Fibroblast of pulmonary artery (primary cell): ENCODE measurements around the gene ACOT7.

Source experiments
- DNase-seq: peaks from one replicate; pipeline ENCODE4 v3.0.0-alpha.2; 2010; ENCODE audit warnings: low read depth
- H3K4me3 ChIP-seq: replicated peaks from 2 replicates; pipeline ENCODE4 v1.5.1; 2011; ENCODE audit warnings: low read depth, mild to moderate bottlenecking, control low read depth, low read length, moderate library complexity
- CTCF ChIP-seq: IDR thresholded peaks from 2 replicates; pipeline ENCODE4 v1.5.1; 2011; ENCODE audit warnings: mild to moderate bottlenecking, control low read depth, low read length, inconsistent platforms; ENCODE audit errors: missing control alignments

Gene ACOT7

GRCh38 chr1:6281511-6282402 lies 111.8 kb downstream of the ACOT7 start:
- H3K4me3 ChIP-seq = no peak overlapping the region
- no peak for TF ChIP-seq CTCF
- DNase-seq = no peak

DNA sequence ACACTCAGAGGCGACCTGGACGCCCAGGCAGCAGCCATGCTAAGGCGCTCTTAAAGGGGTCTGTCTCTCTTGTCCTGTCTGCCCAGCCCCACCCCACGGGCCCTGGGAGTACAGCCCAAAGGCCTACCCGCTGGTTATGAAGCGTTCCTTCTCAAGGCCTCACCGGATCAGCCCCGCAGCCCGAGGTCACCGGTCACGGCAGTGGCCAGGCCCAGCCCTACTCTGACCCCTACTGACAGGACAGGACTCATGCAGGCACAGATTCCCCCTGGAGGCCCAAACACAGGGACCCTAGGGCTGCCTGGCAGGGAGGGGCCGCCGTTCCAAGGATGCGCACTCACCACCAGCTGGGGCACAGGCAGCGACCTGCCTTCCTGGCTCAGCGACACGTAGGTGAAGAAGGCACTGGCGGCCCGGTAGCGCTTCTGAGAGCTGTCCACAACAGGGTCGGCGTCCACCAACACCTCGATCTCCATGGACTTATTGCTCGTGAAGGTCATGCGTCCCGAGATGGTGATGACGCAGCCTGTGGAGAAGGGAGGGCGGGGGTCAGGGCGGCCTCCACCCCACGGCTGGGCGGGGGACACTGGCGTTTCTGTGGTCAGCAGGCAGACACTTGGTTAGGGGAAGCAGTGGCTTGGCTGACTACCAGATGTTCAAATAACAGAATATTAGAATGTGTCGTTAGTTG lies 112.7 kb downstream of the ACOT7 start:
- no peak for DNase-seq
- no peak overlapping the region for H3K4me3 ChIP-seq
- peak; percentile 32 for TF ChIP-seq CTCF

DNA sequence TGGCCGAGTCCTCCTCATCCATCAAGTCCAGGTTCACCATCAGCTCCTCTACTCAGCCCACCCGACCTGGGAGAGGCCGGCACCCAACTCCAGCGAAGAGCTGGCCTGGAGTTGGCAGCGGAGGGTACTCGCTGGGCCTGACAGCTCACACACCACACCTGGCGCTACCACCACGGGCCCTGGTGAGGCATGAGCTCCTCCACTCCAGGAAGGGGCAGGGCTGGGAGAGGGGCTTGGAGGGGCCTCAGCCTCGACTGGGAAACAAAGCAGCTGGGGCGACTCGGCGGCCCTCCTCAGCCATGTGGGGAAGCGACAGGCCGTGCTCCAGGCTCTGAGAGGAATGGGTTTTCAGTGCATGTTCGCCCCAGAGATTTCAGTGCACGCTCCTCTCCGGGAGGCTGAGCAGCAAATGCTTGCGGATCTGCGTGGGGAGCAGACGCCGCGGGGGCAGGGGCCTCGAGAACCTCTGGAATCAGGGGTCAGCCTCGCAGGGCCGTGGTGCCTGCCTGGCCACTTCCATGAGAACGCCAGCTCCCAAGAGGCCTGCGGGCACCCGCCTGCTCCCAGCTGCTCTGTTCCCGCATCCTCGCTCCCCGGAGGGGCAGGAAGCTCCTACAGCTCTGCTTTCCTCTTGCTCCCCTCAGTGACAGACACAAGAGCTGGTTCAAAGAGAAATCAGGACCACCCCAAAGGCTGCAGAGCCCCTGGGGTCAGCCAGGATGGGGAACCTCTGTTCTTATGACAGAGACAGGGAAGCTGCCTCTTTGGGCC lies 113.8 kb downstream of the ACOT7 start:
- no peak for DNase-seq
- no peak overlapping the region for H3K4me3 ChIP-seq
- no peak for TF ChIP-seq CTCF

GRCh38 chr1:6279066-6279465 lies 114.5 kb downstream of the ACOT7 start:
- no peak for DNase-seq
- no peak overlapping the region for H3K4me3 ChIP-seq
- no peak for TF ChIP-seq CTCF

DNA sequence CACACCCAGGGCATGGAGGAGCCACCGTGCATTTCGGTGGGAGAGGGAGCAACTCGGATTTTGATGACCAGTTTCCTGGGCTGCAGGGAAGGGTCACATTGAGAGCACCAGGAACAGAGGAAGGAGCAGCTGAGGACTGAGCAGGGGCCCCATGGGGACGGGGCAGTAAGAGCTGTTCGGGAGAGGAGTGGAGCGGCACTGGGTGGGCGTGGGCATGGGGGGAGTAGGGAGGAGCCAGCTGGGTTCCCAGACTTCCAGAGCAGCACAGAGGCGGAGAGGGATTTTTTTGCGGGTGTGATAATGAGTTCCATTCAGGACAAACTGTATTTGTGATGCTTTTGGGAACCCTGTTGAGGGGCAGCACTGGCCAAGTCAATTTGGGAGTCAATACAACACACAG lies 115.3 kb downstream of the ACOT7 start:
- no peak overlapping the region for H3K4me3 ChIP-seq
- no peak for DNase-seq
- no peak for TF ChIP-seq CTCF

DNA sequence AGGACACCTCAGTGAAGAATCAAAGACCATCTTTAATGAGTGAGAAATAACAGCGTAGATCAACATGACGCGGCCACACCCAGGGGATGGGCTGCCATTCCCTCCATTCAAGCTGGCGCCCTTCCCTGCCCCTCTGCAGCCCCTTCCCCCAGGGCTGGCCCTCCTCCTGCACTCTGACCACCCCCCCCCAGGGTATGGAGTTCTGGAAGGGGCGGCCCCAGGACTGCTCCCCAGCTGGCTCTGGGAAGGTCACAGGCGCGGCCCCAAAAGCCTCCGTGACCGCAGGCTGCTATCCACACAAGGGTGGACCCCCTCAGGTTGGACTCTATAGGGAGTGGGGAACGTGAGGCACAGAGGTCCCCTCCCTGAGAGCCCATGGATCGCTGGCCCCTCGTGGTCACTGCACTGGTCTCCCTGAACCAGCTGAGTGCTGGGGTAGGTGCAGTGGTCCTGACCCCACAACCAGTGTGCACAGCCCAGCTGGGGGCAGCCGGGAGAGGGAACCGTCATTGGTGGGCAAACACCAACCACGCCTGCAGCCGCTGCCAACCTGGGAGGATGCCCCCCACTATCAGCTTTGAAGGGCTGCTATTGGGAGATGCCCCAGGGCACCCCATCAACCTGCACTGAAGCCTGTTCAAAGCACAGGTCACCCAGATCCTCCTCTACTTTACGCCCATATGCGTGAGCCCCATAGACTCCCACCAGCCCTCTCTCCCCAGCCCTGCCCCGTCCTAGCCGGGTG lies 116.6 kb downstream of the ACOT7 start:
- no peak for DNase-seq
- H3K4me3 ChIP-seq = no peak overlapping the region
- TF ChIP-seq CTCF = no peak
